ENCODE measurements around the gene INO80.

Gene INO80

GRCh38 chr15:40959331-40960141 is 156.5 kb downstream of the INO80 start:
- no peak overlapping the region for H3K4me3 ChIP-seq
- no peaks in the 10 kb centered on the region for H3K9me3 ChIP-seq (ENCODE audit: low read depth, low read length)
- no peak overlapping the region for H3K9ac ChIP-seq (ENCODE audit: insufficient read length)
- DNase-seq (ENCODE audit: low read depth, low spot score), result no peak
- TF ChIP-seq POLR2AphosphoS5 (IDR thresholded peaks at IDR 0.05; ENCODE audit: borderline replicate concordance, low read depth, low read length) (no peak), EZH2 (IDR thresholded peaks at IDR 0.05) (no peak), FOXP2 (optimal IDR thresholded peaks at IDR 0.05; ENCODE audit: control extremely low read depth, extremely low read length, insufficient read depth) (no peak)
- H3K27ac ChIP-seq, result peak overlapping the region; percentile 77
- peaks cover 24% of the 10 kb centered on the region; the same call in 1 of the 2 replicates for H3K36me3 ChIP-seq (ENCODE audit: insufficient read depth, low read length)

GRCh38 chr15:40958723-40959122 is 157.4 kb downstream of the INO80 start:
- Histone ChIP-seq H3K4me3 (no peak overlapping the region), H3K9me3 (ENCODE audit: low read depth, low read length) (no peaks in the 10 kb centered on the region), H3K36me3 (ENCODE audit: insufficient read depth, low read length) (peaks cover 32% of the 10 kb centered on the region; the same call in 1 of the 2 replicates), H3K9ac (ENCODE audit: insufficient read length) (no peak overlapping the region), H3K27ac (peak overlapping the region; percentile 36; the same call in 1 of the 2 replicates)
- TF ChIP-seq POLR2AphosphoS5 (IDR thresholded peaks at IDR 0.05; ENCODE audit: borderline replicate concordance, low read depth, low read length), result no peak
- TF ChIP-seq EZH2 (IDR thresholded peaks at IDR 0.05), result no peak
- no peak for TF ChIP-seq FOXP2 (optimal IDR thresholded peaks at IDR 0.05; ENCODE audit: control extremely low read depth, extremely low read length, insufficient read depth)
- no peak for DNase-seq (ENCODE audit: low read depth, low spot score)

GRCh38 chr15:40958146-40958545 is 157.9 kb downstream of the INO80 start:
- TF ChIP-seq FOXP2 (optimal IDR thresholded peaks at IDR 0.05; ENCODE audit: control extremely low read depth, extremely low read length, insufficient read depth), result no peak
- TF ChIP-seq EZH2 (IDR thresholded peaks at IDR 0.05), result no peak
- no peak for TF ChIP-seq POLR2AphosphoS5 (IDR thresholded peaks at IDR 0.05; ENCODE audit: borderline replicate concordance, low read depth, low read length)
- no peaks in the 10 kb centered on the region for H3K9me3 ChIP-seq (ENCODE audit: low read depth, low read length)
- H3K36me3 ChIP-seq (ENCODE audit: insufficient read depth, low read length), result peaks cover 32% of the 10 kb centered on the region; the same call in 1 of the 2 replicates
- H3K4me3 ChIP-seq, result no peak overlapping the region
- no peak for DNase-seq (ENCODE audit: low read depth, low spot score)
- no peak overlapping the region for H3K9ac ChIP-seq (ENCODE audit: insufficient read length)
- H3K27ac ChIP-seq, result peak overlapping the region; percentile 36; the same call in 1 of the 2 replicates

- H3K9me3 ChIP-seq (ENCODE audit: low read depth, low read length), result no peaks in the 10 kb centered on the region
- TF ChIP-seq POLR2AphosphoS5 (IDR thresholded peaks at IDR 0.05; ENCODE audit: borderline replicate concordance, low read depth, low read length) (no peak), FOXP2 (optimal IDR thresholded peaks at IDR 0.05; ENCODE audit: control extremely low read depth, extremely low read length, insufficient read depth) (no peak), EZH2 (IDR thresholded peaks at IDR 0.05) (no peak)
- peak overlapping the region; percentile 36; the same call in 1 of the 2 replicates for H3K27ac ChIP-seq
- H3K4me3 ChIP-seq, result no peak overlapping the region
- H3K9ac ChIP-seq (ENCODE audit: insufficient read length), result no peak overlapping the region
- peaks cover 32% of the 10 kb centered on the region; the same call in 1 of the 2 replicates for H3K36me3 ChIP-seq (ENCODE audit: insufficient read depth, low read length)
- no peak for DNase-seq (ENCODE audit: low read depth, low spot score)
Measured at GRCh38 chr15:40957581-40958051, 158.5 kb downstream of the INO80 start.

GRCh38 chr15:40957041-40957555 is 159.0 kb downstream of the INO80 start:
- no peak for DNase-seq (ENCODE audit: low read depth, low spot score)
- Histone ChIP-seq H3K9me3 (ENCODE audit: low read depth, low read length) (no peaks in the 10 kb centered on the region), H3K27ac (no peak overlapping the region), H3K9ac (ENCODE audit: insufficient read length) (no peak overlapping the region), H3K4me3 (no peak overlapping the region; the same call in 1 of the 2 replicates), H3K36me3 (ENCODE audit: insufficient read depth, low read length) (peaks cover 32% of the 10 kb centered on the region; the same call in 1 of the 2 replicates)
- TF ChIP-seq POLR2AphosphoS5 (IDR thresholded peaks at IDR 0.05; ENCODE audit: borderline replicate concordance, low read depth, low read length), result no peak
- TF ChIP-seq EZH2 (IDR thresholded peaks at IDR 0.05), result no peak
- TF ChIP-seq FOXP2 (optimal IDR thresholded peaks at IDR 0.05; ENCODE audit: control extremely low read depth, extremely low read length, insufficient read depth), result no peak

- no peaks in the 10 kb centered on the region for H3K9me3 ChIP-seq (ENCODE audit: low read depth, low read length)
- H3K4me3 ChIP-seq, result no peak overlapping the region; the same call in 1 of the 2 replicates
- TF ChIP-seq POLR2AphosphoS5 (IDR thresholded peaks at IDR 0.05; ENCODE audit: borderline replicate concordance, low read depth, low read length) (no peak), FOXP2 (optimal IDR thresholded peaks at IDR 0.05; ENCODE audit: control extremely low read depth, extremely low read length, insufficient read depth) (no peak), EZH2 (IDR thresholded peaks at IDR 0.05) (no peak)
- DNase-seq (ENCODE audit: low read depth, low spot score), result no peak
- H3K36me3 ChIP-seq (ENCODE audit: insufficient read depth, low read length), result peaks cover 32% of the 10 kb centered on the region; the same call in 1 of the 2 replicates
- H3K9ac ChIP-seq (ENCODE audit: insufficient read length), result no peak overlapping the region
- H3K27ac ChIP-seq, result no peak overlapping the region
Measured at GRCh38 chr15:40956541-40956982, 159.5 kb downstream of the INO80 start.

GRCh38 chr15:40955930-40956540 is 160.0 kb downstream of the INO80 start:
- no peak for DNase-seq (ENCODE audit: low read depth, low spot score)
- Histone ChIP-seq H3K9me3 (ENCODE audit: low read depth, low read length) (no peaks in the 10 kb centered on the region), H3K27ac (no peak overlapping the region), H3K9ac (ENCODE audit: insufficient read length) (peak overlapping the region; percentile 14), H3K4me3 (peak overlapping the region; percentile 77; the same call in 1 of the 2 replicates), H3K36me3 (ENCODE audit: insufficient read depth, low read length) (peaks cover 32% of the 10 kb centered on the region; the same call in 1 of the 2 replicates)
- TF ChIP-seq EZH2 (IDR thresholded peaks at IDR 0.05), result no peak
- no peak for TF ChIP-seq POLR2AphosphoS5 (IDR thresholded peaks at IDR 0.05; ENCODE audit: borderline replicate concordance, low read depth, low read length)
- TF ChIP-seq FOXP2 (optimal IDR thresholded peaks at IDR 0.05; ENCODE audit: control extremely low read depth, extremely low read length, insufficient read depth), result no peak
